ENCODE measurements around the gene ITLN2. TPM values are rescaled to one million over a fixed set of nuclear protein-coding genes. Genes with fewer than 3 reads are reported as not detected.
"Not testable (repeated sequence)": the region's sequence is repeated elsewhere in the genome, so short reads cannot be mapped to it uniquely, and the experiment has no call there.

Gene ITLN2
- total and polyA plus RNA-seq, 2 of the 8 experiments (the other 6 are each of a cell fraction or from before 2014, with no cell fraction given): 4.7 to 6.3 TPM

DNA sequence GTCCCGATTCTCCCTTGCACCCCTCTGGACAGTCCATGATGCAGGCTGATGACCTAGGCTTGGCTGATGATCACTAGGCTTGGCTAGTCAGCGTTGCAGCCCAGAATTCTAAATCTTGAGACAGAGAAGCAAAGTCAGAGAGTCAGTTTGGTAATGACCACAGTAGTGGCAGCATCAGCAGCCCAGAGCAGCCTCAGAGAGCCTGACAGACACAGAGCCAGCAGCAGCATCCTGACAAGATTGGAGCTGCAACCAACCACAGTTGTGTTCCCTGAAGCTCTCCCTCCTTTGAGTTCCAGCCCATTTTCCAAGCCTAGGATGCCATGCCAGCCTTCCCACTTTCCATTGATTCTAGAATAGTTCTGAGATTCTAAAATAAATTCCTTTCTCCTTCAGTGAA, 52.8 kb downstream of the ITLN2 start (continued):
- TF ChIP-seq SP1 (IDR thresholded peaks at IDR 0.05; ENCODE audit: low read depth, low read length) (no peak), RAD21 (IDR thresholded peaks at IDR 0.05 in 1 of 2, conservative IDR thresholded peaks at IDR 0.05 in 1 of 2; ENCODE audit: low read depth in 2 of 2, low read length in 2 of 2) (no peak), TAF7 (optimal IDR thresholded peaks at IDR 0.05; ENCODE audit: borderline replicate concordance, low read depth, low read length) (no peak), NANOG (IDR thresholded peaks at IDR 0.05; ENCODE audit: insufficient read depth, low read depth, low read length, poor library complexity, severe bottlenecking) (no peak)

DNA sequence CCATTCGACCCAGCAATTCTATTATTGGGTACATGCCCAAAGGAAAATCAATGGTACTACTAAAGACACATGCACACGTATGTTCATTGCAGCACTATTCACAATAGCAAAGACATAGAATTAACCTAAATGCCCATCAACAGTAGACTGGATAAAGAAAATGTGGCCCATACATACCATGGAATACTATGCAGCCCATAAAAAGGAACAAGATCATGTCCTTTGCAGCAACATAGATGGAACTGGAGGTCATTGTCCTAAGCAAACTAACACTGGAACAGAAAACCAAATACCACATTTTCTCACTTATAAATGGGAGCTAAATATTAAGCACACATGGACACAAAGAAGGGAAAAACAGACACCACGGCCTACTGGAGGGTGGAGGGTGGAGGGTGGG, 53.9 kb downstream of the ITLN2 start:
- H3K14ac ChIP-seq (ENCODE audit: insufficient read length); H3K23me2 ChIP-seq (ENCODE audit: low read depth, low read length); CTCF ChIA-PET (ENCODE audit: partially characterized antibody); H3K79me1 ChIP-seq (ENCODE audit: low read depth, low read length); H4K8ac ChIP-seq (ENCODE audit: extremely low read depth, insufficient read depth, low read length); H4K20me1 ChIP-seq (replicated peaks in 1 of 2; ENCODE audit: control insufficient read depth in 1 of 2, insufficient read depth in 2 of 2, low read length in 2 of 2); H2AFZ ChIP-seq (ENCODE audit: low read length); H3K27me3 ChIP-seq (replicated peaks in 1 of 4; ENCODE audit: control insufficient read depth in 3 of 4, extremely low read depth in 1 of 4, insufficient read depth in 3 of 4, low read length in 3 of 4); H3K36me3 ChIP-seq (ENCODE audit: control insufficient read depth in 2 of 4, insufficient read depth in 4 of 4, low read length in 3 of 4); H4K91ac ChIP-seq (replicated peaks; ENCODE audit: insufficient read length, low read length); POLR2A ChIA-PET (ENCODE audit: partially characterized antibody); H2BK5ac ChIP-seq (ENCODE audit: low read depth, low read length); H2BK15ac ChIP-seq (ENCODE audit: low read length); H3K79me2 ChIP-seq (ENCODE audit: control insufficient read depth in 1 of 2, insufficient read depth in 2 of 2, low read length in 2 of 2); H3K27ac ChIP-seq (ENCODE audit: low read depth, low read length); FAIRE-seq; H3K9me3 ChIP-seq (ENCODE audit: insufficient read depth in 2 of 2, low read depth in 1 of 2, low read length in 1 of 2); H2AK5ac ChIP-seq (ENCODE audit: low read depth, low read length); DNase-seq (ENCODE audit: low read depth in 1 of 2, low spot score in 2 of 2); H3K4me1 ChIP-seq (replicated peaks in 1 of 4; ENCODE audit: control insufficient read depth in 3 of 4, insufficient read depth in 4 of 4, low read length in 3 of 4); H4K5ac ChIP-seq (ENCODE audit: insufficient read length, low read depth, low read length); H2BK12ac ChIP-seq (ENCODE audit: low read depth, low read length); H3K56ac ChIP-seq (replicated peaks; ENCODE audit: insufficient read length, low read depth, low read length); H3K18ac ChIP-seq (ENCODE audit: extremely low read depth, low read length); H3K4ac ChIP-seq (replicated peaks; ENCODE audit: insufficient read length, low read depth, low read length); H3K4me2 ChIP-seq (ENCODE audit: insufficient read depth in 1 of 2, low read depth in 2 of 2, low read length in 2 of 2); H3K4me3 ChIP-seq (ENCODE audit: extremely low read depth in 1 of 4, insufficient read depth in 2 of 4, low read depth in 3 of 4, low read length in 4 of 4); H2BK120ac ChIP-seq (replicated peaks; ENCODE audit: low read depth, low read length); H2BK20ac ChIP-seq (ENCODE audit: low read length); H3K23ac ChIP-seq (ENCODE audit: insufficient read length); H3K9ac ChIP-seq (replicated peaks in 1 of 4; ENCODE audit: extremely low read depth in 1 of 4, low read depth in 3 of 4, low read length in 3 of 4): not testable (repeated sequence)
- WGBS, 2 experiments (ENCODE audit: extremely low coverage in 1 of 2, insufficient coverage in 1 of 2, insufficient read length in 1 of 2, insufficient replicate concordance in 2 of 2, low coverage in 1 of 2, low lambda C conversion rate in 2 of 2, missing lambda C conversion rate in 1 of 2): 65% methylated on average over 3 of the region's 3 CpGs; no CpG with 5 or more reads in 1 of the 2 experiments

Measured in H1 (cell line).